ENCODE measurements around the gene KATNA1. TPM values are rescaled to one million over a fixed set of nuclear protein-coding genes. Genes with fewer than 3 reads are reported as not detected.

The KATNA1 gene
- total and polyA plus RNA-seq, 9 of the 15 experiments (the other 6 are each of a cell fraction or from before 2014, with no cell fraction given), result 22.5 to 76.9 (median 45.0) TPM

DNA sequence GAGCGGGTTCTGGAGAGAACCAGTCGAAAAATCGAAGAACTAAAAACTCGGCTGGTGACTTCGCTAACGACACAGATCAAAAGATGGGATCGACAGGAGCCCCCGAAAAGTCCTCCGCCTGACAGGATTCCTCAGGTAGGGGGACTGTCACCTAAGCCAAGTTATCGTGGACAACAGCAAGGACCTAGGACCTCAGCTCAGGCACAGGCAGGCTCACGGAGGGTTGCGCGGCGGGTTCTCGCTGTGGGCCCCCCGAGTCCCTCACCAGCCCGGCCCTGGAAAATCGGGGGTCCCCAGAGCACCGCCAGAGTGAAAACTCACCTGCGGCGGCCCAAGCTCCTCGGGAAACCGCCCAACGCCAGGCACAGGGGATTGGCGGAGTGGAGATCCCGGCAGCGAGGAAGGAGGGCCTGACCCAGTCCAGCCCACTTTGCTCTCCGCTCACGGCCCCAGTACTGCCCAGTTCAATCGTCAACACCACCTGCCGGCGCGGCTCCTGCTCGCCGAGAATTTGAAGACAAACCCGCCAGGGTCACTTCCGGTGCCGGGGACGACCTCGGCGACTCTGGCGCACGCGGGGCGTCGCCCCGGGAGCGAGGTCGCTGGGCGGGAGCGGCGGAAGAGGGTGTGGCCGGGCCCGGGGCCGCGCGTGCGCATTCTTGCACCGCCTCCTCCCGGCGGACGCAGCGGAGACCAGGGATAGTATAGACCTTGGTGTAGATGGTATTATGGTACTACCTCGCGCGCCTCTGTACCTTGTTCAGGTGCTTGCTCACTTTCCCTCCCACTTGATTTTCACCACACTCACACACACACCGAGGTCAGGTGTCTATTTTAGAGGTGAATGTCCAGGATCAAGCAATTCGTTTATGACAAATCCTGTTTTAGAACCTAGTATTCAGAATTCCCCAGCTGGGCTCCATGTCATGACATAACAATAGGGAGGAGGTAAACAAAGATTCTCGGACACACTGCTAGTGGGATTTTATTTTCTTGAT is at the start of gene KATNA1 (continued):
- no peak for TF ChIP-seq MTA1 (IDR thresholded peaks at IDR 0.05; ENCODE audit: borderline replicate concordance)
- TF ChIP-seq TRIM24 (IDR thresholded peaks at IDR 0.05), result peak in 1 of 2 experiments; percentile 54; a peak in 1 of 4 replicates
- TF ChIP-seq, protein P1, sequence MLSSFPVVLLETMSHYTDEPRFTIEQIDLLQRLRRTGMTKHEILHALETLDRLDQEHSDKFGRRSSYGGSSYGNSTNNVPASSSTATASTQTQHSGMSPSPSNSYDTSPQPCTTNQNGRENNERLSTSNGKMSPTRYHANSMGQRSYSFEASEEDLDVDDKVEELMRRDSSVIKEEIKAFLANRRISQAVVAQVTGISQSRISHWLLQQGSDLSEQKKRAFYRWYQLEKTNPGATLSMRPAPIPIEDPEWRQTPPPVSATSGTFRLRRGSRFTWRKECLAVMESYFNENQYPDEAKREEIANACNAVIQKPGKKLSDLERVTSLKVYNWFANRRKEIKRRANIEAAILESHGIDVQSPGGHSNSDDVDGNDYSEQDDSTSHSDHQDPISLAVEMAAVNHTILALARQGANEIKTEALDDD (IDR thresholded peaks at IDR 0.05), result no peak
- TF ChIP-seq, protein P2, sequence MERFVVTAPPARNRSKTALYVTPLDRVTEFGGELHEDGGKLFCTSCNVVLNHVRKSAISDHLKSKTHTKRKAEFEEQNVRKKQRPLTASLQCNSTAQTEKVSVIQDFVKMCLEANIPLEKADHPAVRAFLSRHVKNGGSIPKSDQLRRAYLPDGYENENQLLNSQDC (CRISPR knock-in tag; IDR thresholded peaks at IDR 0.05), result no peak
- no peak for TF ChIP-seq WHSC1 (IDR thresholded peaks at IDR 0.05; ENCODE audit: low read length)
- TF ChIP-seq, protein P3, sequence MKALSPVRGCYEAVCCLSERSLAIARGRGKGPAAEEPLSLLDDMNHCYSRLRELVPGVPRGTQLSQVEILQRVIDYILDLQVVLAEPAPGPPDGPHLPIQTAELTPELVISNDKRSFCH (CRISPR knock-in tag; IDR thresholded peaks at IDR 0.05), result no peak
- TF ChIP-seq, protein P3 (tag; IDR thresholded peaks at IDR 0.05), result 0 out of 2 replicates have a peak, but pooled peaks have one; percentile 46
- TF ChIP-seq RBM39 (optimal IDR thresholded peaks at IDR 0.05; ENCODE audit: low read depth, low read length), result no peak
- TF ChIP-seq ZNF174 (CRISPR knock-in tag; IDR thresholded peaks at IDR 0.05), result no peak
- TF ChIP-seq, protein P4, sequence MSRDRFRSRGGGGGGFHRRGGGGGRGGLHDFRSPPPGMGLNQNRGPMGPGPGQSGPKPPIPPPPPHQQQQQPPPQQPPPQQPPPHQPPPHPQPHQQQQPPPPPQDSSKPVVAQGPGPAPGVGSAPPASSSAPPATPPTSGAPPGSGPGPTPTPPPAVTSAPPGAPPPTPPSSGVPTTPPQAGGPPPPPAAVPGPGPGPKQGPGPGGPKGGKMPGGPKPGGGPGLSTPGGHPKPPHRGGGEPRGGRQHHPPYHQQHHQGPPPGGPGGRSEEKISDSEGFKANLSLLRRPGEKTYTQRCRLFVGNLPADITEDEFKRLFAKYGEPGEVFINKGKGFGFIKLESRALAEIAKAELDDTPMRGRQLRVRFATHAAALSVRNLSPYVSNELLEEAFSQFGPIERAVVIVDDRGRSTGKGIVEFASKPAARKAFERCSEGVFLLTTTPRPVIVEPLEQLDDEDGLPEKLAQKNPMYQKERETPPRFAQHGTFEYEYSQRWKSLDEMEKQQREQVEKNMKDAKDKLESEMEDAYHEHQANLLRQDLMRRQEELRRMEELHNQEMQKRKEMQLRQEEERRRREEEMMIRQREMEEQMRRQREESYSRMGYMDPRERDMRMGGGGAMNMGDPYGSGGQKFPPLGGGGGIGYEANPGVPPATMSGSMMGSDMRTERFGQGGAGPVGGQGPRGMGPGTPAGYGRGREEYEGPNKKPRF (IDR thresholded peaks at IDR 0.05; ENCODE audit: low read depth, low read length), result no peak
- TF ChIP-seq, protein P5, sequence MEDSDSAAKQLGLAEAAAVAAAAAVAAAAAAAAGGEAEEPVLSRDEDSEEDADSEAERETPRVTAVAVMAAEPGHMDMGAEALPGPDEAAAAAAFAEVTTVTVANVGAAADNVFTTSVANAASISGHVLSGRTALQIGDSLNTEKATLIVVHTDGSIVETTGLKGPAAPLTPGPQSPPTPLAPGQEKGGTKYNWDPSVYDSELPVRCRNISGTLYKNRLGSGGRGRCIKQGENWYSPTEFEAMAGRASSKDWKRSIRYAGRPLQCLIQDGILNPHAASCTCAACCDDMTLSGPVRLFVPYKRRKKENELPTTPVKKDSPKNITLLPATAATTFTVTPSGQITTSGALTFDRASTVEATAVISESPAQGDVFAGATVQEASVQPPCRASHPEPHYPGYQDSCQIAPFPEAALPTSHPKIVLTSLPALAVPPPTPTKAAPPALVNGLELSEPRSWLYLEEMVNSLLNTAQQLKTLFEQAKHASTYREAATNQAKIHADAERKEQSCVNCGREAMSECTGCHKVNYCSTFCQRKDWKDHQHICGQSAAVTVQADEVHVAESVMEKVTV (CRISPR knock-in tag; IDR thresholded peaks at IDR 0.05), result no peak
- no peak for TF ChIP-seq ASH1L (IDR thresholded peaks at IDR 0.05; ENCODE audit: borderline replicate concordance, low read depth, partially characterized antibody)
- TF ChIP-seq, protein P6, sequence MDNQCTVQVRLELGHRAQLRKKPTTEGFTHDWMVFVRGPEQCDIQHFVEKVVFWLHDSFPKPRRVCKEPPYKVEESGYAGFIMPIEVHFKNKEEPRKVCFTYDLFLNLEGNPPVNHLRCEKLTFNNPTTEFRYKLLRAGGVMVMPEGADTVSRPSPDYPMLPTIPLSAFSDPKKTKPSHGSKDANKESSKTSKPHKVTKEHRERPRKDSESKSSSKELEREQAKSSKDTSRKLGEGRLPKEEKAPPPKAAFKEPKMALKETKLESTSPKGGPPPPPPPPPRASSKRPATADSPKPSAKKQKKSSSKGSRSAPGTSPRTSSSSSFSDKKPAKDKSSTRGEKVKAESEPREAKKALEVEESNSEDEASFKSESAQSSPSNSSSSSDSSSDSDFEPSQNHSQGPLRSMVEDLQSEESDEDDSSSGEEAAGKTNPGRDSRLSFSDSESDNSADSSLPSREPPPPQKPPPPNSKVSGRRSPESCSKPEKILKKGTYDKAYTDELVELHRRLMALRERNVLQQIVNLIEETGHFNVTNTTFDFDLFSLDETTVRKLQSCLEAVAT (IDR thresholded peaks at IDR 0.05), result peak in 1 of 2 experiments; percentile 85; a peak in 2 of 4 replicates
- no peak for TF ChIP-seq ILK (tag; IDR thresholded peaks at IDR 0.05; ENCODE audit: borderline replicate concordance, low read depth)
- no peak for TF ChIP-seq BRCA1 (IDR thresholded peaks at IDR 0.05)
- TF ChIP-seq BRCA1 (CRISPR knock-in tag; IDR thresholded peaks at IDR 0.05), result no peak
- TF ChIP-seq, protein P7, sequence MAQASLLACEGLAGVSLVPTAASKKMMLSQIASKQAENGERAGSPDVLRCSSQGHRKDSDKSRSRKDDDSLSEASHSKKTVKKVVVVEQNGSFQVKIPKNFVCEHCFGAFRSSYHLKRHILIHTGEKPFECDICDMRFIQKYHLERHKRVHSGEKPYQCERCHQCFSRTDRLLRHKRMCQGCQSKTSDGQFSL (CRISPR knock-in tag; IDR thresholded peaks at IDR 0.05), result no peak
- TF ChIP-seq, protein P7 (tag; IDR thresholded peaks at IDR 0.05), result no peak
